K562 (cell line): Measurements from ENCODE around the gene ERAL1. TPM values are rescaled to one million over a fixed set of nuclear protein-coding genes. Genes with fewer than 3 reads are reported as not detected.

Source experiments
- ATF2 ChIP-seq: sonication (generic); formaldehyde crosslinking; IDR thresholded peaks from 2 replicates; pipeline ENCODE4 v1.8.1; 2022; ENCODE audit warnings: missing genetic modification reagents
- BRD4 ChIP-seq: fragments of 200-600 bp; sonication (generic); IDR thresholded peaks from 2 replicates; pipeline ENCODE4 v1.6.1; 2017; ENCODE audit warnings: inconsistent platforms
- CEBPZ ChIP-seq: fragments of 150-350 bp; IDR thresholded peaks from 2 replicates; pipeline ENCODE4 v1.6.1; 2014; ENCODE audit warnings: low read depth, mild to moderate bottlenecking, low read length, borderline replicate concordance
- E2F4 ChIP-seq: sonication (generic); formaldehyde crosslinking; IDR thresholded peaks from 2 replicates; pipeline ENCODE4 v1.8.0; 2022; ENCODE audit warnings: mild to moderate bottlenecking, low read depth, missing genetic modification reagents
- E2F6 ChIP-seq, 2 experiments: IDR thresholded peaks; 2 replicates each; pipeline ENCODE4 v1.6.1; 2011; ENCODE audit warnings: borderline replicate concordance in 1 of 2, control low read depth in 1 of 2, low read depth in 1 of 2, low read length in 1 of 2, mild to moderate bottlenecking in 1 of 2, mixed read lengths in 1 of 2, moderate library complexity in 1 of 2; ENCODE audit not compliant: insufficient read depth in 1 of 2, insufficient read length in 1 of 2, poor library complexity in 1 of 2, severe bottlenecking in 1 of 2; ENCODE audit errors: extremely low read depth in 1 of 2
- KLF6 ChIP-seq: fragments of 250-450 bp; sonication (Bioruptor Pico); IDR thresholded peaks from 2 replicates; pipeline ENCODE4 v1.4.0; 2020; ENCODE audit warnings: mild to moderate bottlenecking, moderate library complexity, borderline replicate concordance
- MTA1 ChIP-seq: fragments of 450-650 bp; IDR thresholded peaks from 2 replicates; pipeline ENCODE4 v1.6.1; 2017; ENCODE audit warnings: borderline replicate concordance
- NFE2 ChIP-seq: IDR thresholded peaks from 2 replicates; pipeline ENCODE4 v1.6.1; 2014; ENCODE audit warnings: antibody characterized with exemption, low read depth
- STAT5A ChIP-seq: IDR thresholded peaks from 2 replicates; pipeline ENCODE4 v1.6.1; 2012; ENCODE audit warnings: low read length, inconsistent platforms, borderline replicate concordance
- TAF1 ChIP-seq: IDR thresholded peaks from 2 replicates; pipeline ENCODE4 v1.6.1; 2011; ENCODE audit warnings: mild to moderate bottlenecking, low read length, moderate library complexity; ENCODE audit not compliant: insufficient read depth, control insufficient read depth, severe bottlenecking; ENCODE audit errors: extremely low read depth
- TAF15 ChIP-seq: fragments of 200-400 bp; formaldehyde crosslinking; IDR thresholded peaks from 2 replicates; pipeline ENCODE4 v1.6.1; 2017; ENCODE audit warnings: mild to moderate bottlenecking, low read depth, low read length, moderate library complexity
- TCF3 ChIP-seq: sonication (generic); formaldehyde crosslinking; IDR thresholded peaks from 2 replicates; pipeline ENCODE4 v1.4.0; 2020; ENCODE audit warnings: mild to moderate bottlenecking, missing genetic modification reagents
- ZBTB8A ChIP-seq: fragments of 450-650 bp; IDR thresholded peaks from 2 replicates; pipeline ENCODE4 v1.6.1; 2018; ENCODE audit warnings: mild to moderate bottlenecking, moderate library complexity; ENCODE audit not compliant: partially characterized antibody
- ZFP36 ChIP-seq: fragments of 150-350 bp; IDR thresholded peaks from 2 replicates; pipeline ENCODE4 v1.6.1; 2018; ENCODE audit warnings: low read length, low read depth; ENCODE audit not compliant: partially characterized antibody
- ZNF197 ChIP-seq: fragments of 200-800 bp; sonication (Bioruptor generic); IDR thresholded peaks from 2 replicates; pipeline ENCODE4 v1.6.1; 2016; ENCODE audit warnings: low read depth, missing genetic modification characterization, missing compliant biosample characterization
- ZNF239 ChIP-seq: fragments of 250-450 bp; sonication (Bioruptor Pico); IDR thresholded peaks from 2 replicates; pipeline ENCODE4 v1.4.0; 2020; ENCODE audit warnings: mild to moderate bottlenecking
- ZNF24 ChIP-seq: fragments of 450-650 bp; IDR thresholded peaks from 2 replicates; pipeline ENCODE4 v1.6.1; 2016
- ZNF311 ChIP-seq: fragments of 250-450 bp; sonication (Bioruptor Pico); IDR thresholded peaks from 2 replicates; pipeline ENCODE4 v1.4.0; 2020; ENCODE audit warnings: mild to moderate bottlenecking, moderate library complexity
- ZNF431 ChIP-seq: sonication (generic); formaldehyde crosslinking; IDR thresholded peaks from 2 replicates; pipeline ENCODE4 v1.8.0; 2022; ENCODE audit warnings: mild to moderate bottlenecking, missing genetic modification reagents
- ZNF644 ChIP-seq: fragments of 200-800 bp; sonication (Bioruptor generic); IDR thresholded peaks from 2 replicates; pipeline ENCODE4 v1.6.1; 2016; ENCODE audit warnings: low read depth, missing genetic modification characterization, missing compliant biosample characterization
- polyA plus RNA-seq, 8 experiments: library from polyadenylated mRNA; depleted of rRNA in 4 of 8; stranded (reverse) in 5 of 8; unstranded in 3 of 8; fragments of >200 nt; fragmentation: Nextera tagmentation in 2 of 8; fragmentation: Illumina TruSeq in 1 of 8; extraction: Ambion mirVana in 2 of 8; extraction: Trizol in 1 of 8; gene quantifications; 2 replicates each; pipeline versions ENCODE4 v1.2.1 to v1.2.3, GENCODE V29; 2011 to 2014; ENCODE audit warnings: inconsistent platforms in 1 of 8, missing spikeins in 1 of 8
- total RNA-seq, 7 experiments: library from RNA; depleted of rRNA in 6 of 7; stranded (reverse); fragments of >200 nt in 6 of 7; fragmentation: Illumina TruSeq in 2 of 7; extraction: Trizol in 2 of 7; gene quantifications; 2 replicates each; pipeline versions ENCODE4 v1.2.1 to v1.2.3, GENCODE V29; 2011 to 2021; ENCODE audit warnings: low replicate concordance in 1 of 7

Gene ERAL1
- total and polyA plus RNA-seq, 9 of the 15 experiments (the other 6 are each of a cell fraction or from before 2014, with no cell fraction given) = 37.5 to 351 (median 106) TPM

- no peak for TF ChIP-seq TAF15
- TF ChIP-seq ZNF239 (CRISPR knock-in tag) = peak; percentile 66
- no peak for TF ChIP-seq CEBPZ
- TF ChIP-seq BRD4 = no peak; the same call in 1 of the 2 replicates
- TF ChIP-seq ZBTB8A = no peak
- 0 out of 2 replicates have a peak, but pooled peaks have one; percentile 56 for TF ChIP-seq ZNF24
- TF ChIP-seq ZNF197 (CRISPR knock-in tag) = peak; percentile 95
- TF ChIP-seq ZFP36 = peak; percentile 20
- TF ChIP-seq NFE2 = peak; percentile 35; the same call in 1 of the 2 replicates
- TF ChIP-seq ZNF311 (CRISPR knock-in tag) = peak; percentile 94
- no peak for TF ChIP-seq ATF2 (CRISPR knock-in tag)
- TF ChIP-seq E2F6 (IDR thresholded peaks at IDR 0.05; ENCODE audit: borderline replicate concordance in 1 of 2, extremely low read depth in 1 of 2, insufficient read depth in 1 of 2, insufficient read length in 1 of 2, low read depth in 1 of 2, low read length in 1 of 2, poor library complexity in 1 of 2, severe bottlenecking in 1 of 2) = peak; percentile 71 to 90
- TF ChIP-seq MTA1 = peak; percentile 92
- TF ChIP-seq E2F4 (CRISPR knock-in tag) = 0 out of 2 replicates have a peak, but pooled peaks have one; percentile 24
- peak; percentile 95 for TF ChIP-seq ZNF644 (tag)
- peak; percentile 79 for TF ChIP-seq TAF1
- peak; percentile 48; the same call in 1 of the 2 replicates for TF ChIP-seq ZNF431 (CRISPR knock-in tag)
- TF ChIP-seq TCF3 = peak; percentile 100
- TF ChIP-seq KLF6 (CRISPR knock-in tag) = peak; percentile 72; the same call in 1 of the 2 replicates
- TF ChIP-seq STAT5A = peak; percentile 99
Observed at GRCh38 chr17:28864991-28865849, 10.4 kb downstream of the ERAL1 start (continued).
